Left ventricle myocardium inferior (tissue), 1 donor: ENCODE measurements around the gene RBMS3. TPM values are rescaled to one million over a fixed set of nuclear protein-coding genes. Genes with fewer than 3 reads are reported as not detected.

Source experiments
- DNase-seq: peaks from one replicate; pipeline ENCODE4 v3.0.0-alpha.2; 2020
- H3K27ac ChIP-seq: fragments of 200-600 bp; replicated peaks from 2 replicates; pipeline ENCODE4 v1.8.0; 2021
- H3K27me3 ChIP-seq: fragments of 200-600 bp; 2 replicates; pipeline ENCODE4 v1.8.0; 2021; ENCODE audit warnings: low read depth
- H3K36me3 ChIP-seq: fragments of 200-600 bp; 2 replicates; pipeline ENCODE4 v1.8.0; 2021
- H3K4me1 ChIP-seq: fragments of 200-600 bp; 2 replicates; pipeline ENCODE4 v1.8.0; 2021
- H3K4me3 ChIP-seq: fragments of 200-600 bp; 2 replicates; pipeline ENCODE4 v1.8.0; 2021; ENCODE audit warnings: mild to moderate bottlenecking, moderate library complexity
- H3K9me3 ChIP-seq: fragments of 200-600 bp; replicated peaks from 2 replicates; pipeline ENCODE4 v1.8.0; 2021
- intact Hi-C: fragments of 100-400 bp; cut with micrococcal nuclease; formaldehyde crosslinking; loops from one replicate; pipeline ENCODE4 v1.11.0; 2022
- total RNA-seq: library from RNA; stranded (reverse); fragmentation: NEBNext Ultra II Directional; extraction: Animal tissue kit (Norgen Biotek cat#: 25700); gene quantifications from one replicate; pipeline ENCODE4 v1.2.1, GENCODE V29; 2021
- TF ChIP-seq, protein P1 (sequence below): fragments of 200-600 bp; IDR thresholded peaks from 2 replicates; pipeline ENCODE4 v1.8.0; 2021; ENCODE audit warnings: antibody characterized with exemption, mild to moderate bottlenecking, borderline replicate concordance
- donor health status: DM: no; HTN: yes; CAD: no; lungs with severe emphysema.

RBMS3 gene
- total RNA-seq, 1 donor from 2014 or later = 25.3 TPM

DNA sequence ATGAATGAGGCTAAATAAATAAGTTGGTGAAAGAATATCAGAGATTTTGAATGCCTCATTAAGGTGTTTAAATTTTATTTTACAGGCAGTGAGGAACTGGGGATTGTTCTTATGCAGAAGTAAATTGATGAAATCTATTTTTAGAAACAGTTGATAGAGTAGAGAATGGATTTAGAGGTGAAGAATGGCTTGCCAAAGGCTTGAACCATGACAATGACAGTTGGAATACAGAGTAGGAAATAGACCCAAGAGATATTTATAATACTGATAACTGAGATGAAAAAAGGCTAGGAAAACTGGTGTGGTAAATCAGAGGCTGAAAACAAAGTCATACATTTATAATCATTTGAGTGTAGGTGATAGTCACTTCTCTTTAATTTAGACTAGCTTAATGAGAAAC, 39.0 kb upstream of the RBMS3 start:
- H3K4me1 ChIP-seq = peaks cover 13% of the 10 kb centered on the region
- no peaks in the 10 kb centered on the region for H3K27me3 ChIP-seq
- no peak overlapping the region for H3K27ac ChIP-seq
- no peak for DNase-seq
- peaks cover 11% of the 10 kb centered on the region for H3K9me3 ChIP-seq
- intact Hi-C loops = no loop called here
- no peaks in the 10 kb centered on the region for H3K36me3 ChIP-seq
- H3K4me3 ChIP-seq = no peak overlapping the region
- TF ChIP-seq, protein P1, sequence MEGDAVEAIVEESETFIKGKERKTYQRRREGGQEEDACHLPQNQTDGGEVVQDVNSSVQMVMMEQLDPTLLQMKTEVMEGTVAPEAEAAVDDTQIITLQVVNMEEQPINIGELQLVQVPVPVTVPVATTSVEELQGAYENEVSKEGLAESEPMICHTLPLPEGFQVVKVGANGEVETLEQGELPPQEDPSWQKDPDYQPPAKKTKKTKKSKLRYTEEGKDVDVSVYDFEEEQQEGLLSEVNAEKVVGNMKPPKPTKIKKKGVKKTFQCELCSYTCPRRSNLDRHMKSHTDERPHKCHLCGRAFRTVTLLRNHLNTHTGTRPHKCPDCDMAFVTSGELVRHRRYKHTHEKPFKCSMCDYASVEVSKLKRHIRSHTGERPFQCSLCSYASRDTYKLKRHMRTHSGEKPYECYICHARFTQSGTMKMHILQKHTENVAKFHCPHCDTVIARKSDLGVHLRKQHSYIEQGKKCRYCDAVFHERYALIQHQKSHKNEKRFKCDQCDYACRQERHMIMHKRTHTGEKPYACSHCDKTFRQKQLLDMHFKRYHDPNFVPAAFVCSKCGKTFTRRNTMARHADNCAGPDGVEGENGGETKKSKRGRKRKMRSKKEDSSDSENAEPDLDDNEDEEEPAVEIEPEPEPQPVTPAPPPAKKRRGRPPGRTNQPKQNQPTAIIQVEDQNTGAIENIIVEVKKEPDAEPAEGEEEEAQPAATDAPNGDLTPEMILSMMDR = no peak

DNA sequence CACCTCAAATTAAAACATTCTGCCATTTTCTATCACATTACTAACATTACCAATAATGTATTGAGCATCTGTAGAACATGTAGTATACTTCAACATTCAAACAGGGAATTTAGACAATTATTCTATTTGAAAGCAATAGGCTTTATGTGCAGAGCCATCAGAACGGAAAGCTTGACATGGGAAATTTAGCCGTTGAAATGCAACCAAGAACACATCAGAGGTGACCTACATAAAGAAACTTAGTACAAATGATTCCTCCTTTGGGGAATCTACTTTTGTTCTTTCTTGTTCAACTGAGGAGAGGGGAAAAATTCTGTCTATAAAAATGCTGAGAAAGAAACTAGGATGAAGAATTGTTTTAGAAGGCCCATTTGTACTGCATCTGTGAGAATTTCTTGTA, 38.6 kb upstream of the RBMS3 start:
- Histone ChIP-seq H3K36me3 (no peaks in the 10 kb centered on the region), H3K4me1 (peaks cover 13% of the 10 kb centered on the region), H3K9me3 (peaks cover 11% of the 10 kb centered on the region), H3K27me3 (no peaks in the 10 kb centered on the region), H3K27ac (no peak overlapping the region), H3K4me3 (no peak overlapping the region)
- intact Hi-C loops = no loop called here
- TF ChIP-seq, protein P1 = no peak
- no peak for DNase-seq

DNA sequence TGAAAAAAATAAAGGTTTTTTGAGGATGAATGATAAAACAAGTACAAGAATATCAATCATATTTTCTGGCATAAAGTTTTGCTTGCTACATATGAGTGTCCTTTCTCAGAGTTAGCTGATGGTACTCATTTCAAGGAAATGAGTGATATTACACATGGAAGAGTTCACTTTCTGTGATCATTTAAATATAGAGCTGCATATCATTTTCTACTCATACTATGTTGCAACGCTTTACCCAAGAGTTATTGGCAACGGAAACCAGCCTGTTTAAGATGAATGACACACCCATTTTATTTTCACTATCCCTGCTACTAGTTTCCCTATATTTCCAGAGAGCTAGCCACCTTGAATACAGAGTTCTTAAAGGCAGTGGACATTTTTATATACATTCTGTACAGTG, 35.4 kb upstream of the RBMS3 start:
- Histone ChIP-seq H3K4me3 (no peak overlapping the region), H3K27me3 (no peaks in the 10 kb centered on the region), H3K9me3 (peaks cover 11% of the 10 kb centered on the region), H3K27ac (no peak overlapping the region), H3K36me3 (no peaks in the 10 kb centered on the region), H3K4me1 (no peaks in the 10 kb centered on the region)
- no peak for DNase-seq
- intact Hi-C loops = no loop called here
- TF ChIP-seq, protein P1 = no peak

DNA sequence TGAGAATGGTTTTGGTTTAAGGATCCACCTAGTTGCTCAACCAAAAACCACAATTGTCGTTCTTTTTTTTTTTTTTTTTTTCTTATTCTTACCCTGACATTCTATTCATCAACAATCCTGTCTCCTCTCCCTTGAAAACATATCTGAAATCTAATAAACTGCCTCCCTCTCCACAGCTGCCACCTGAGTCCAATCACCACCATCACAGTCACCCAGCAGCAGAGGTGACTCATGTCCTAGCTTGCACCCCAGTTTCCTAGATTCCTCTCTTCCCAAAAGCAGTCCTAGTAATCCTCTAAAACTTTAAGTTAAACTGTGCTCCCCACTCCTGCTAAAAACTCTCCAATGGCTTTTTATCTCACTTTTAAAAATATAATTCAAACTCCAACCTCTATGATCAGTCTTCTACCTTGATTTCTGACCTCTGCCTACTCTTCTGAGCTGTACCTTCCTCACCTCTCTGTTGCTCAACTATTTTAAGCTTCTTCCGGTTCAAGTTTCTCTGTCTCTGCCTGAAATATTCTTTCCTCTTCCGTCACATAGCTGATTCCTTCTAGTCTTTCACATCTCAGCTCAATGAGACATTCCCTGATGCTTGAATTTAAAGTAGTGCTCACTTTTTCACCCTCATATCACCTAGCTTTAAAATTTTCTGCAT, 33.7 kb upstream of the RBMS3 start:
- no peaks in the 10 kb centered on the region for H3K9me3 ChIP-seq
- H3K27me3 ChIP-seq = no peaks in the 10 kb centered on the region
- no peak overlapping the region for H3K27ac ChIP-seq
- no peak for DNase-seq
- TF ChIP-seq, protein P1 = no peak
- H3K4me1 ChIP-seq = no peaks in the 10 kb centered on the region
- intact Hi-C loops = no loop called here
- no peaks in the 10 kb centered on the region for H3K36me3 ChIP-seq
- no peak overlapping the region for H3K4me3 ChIP-seq

DNA sequence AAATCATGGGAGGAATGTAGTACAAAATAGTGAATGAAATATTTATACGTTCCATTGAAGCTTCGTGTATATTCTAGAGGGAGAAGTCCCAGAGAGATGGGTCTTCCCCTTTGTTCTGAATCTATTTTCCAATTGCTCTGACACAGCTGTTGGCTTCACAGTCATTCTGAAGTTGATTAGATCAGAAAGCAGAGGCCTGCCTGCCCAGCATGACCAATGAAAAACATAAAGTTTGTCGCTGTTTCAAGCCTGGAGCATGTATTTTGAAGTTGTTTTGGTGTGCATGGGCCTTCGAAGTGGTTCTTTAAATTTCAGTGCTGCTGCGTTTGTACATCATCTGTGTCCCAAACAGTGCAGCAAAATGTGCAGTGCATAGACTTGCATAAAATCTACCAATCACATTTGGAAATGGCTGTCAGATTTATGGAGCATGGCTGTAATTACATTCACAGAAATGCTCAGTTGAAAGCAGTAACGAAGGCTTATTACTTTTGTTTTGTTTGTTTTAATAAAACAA, 31.0 kb upstream of the RBMS3 start:
- no peaks in the 10 kb centered on the region for H3K36me3 ChIP-seq
- H3K27ac ChIP-seq = no peak overlapping the region

More for the DNA sequence above, 31.0 kb upstream of the RBMS3 start:
- TF ChIP-seq, protein P1 = no peak
- Histone ChIP-seq H3K9me3 (no peaks in the 10 kb centered on the region), H3K4me1 (peaks cover 6% of the 10 kb centered on the region), H3K27me3 (no peaks in the 10 kb centered on the region), H3K4me3 (no peak overlapping the region)
- intact Hi-C loops = no loop called here
- DNase-seq = no peak
